ENCODE measurements around the gene TTC12. TPM values are rescaled to one million over a fixed set of nuclear protein-coding genes. Genes with fewer than 3 reads are reported as not detected.

Gene TTC12
- total and polyA plus RNA-seq, 7 donors: 2.5 to 7.7 (median 3.9) TPM

DNA sequence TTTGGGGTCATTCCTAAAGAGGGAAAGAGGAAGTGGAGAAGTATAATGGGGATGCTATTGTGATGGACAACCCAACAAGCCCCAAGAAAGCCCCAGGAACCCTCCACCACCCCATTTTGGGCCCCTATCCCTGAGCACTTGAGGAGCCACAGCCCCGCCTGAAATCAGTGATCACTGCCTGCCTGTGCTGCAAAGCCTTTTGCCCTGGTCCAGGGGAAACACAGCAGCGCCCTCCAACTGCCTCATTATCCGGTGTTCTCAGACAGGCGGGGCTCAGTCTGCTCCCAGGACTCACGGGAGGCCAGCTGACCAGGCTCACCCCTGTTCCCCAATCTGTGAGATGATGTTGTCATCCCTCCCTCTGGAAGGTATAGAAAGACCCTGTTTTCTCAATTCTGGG, 44.7 kb upstream of the TTC12 start:
- Histone ChIP-seq H3K9me3 (no peaks in the 10 kb centered on the region), H3K4me1 (no peaks in the 10 kb centered on the region), H3K27me3 (ENCODE audit: insufficient read depth in 3 of 3, low read length in 2 of 3) (no peaks in the 10 kb centered on the region), H3K4me3 (no peak overlapping the region), H3K27ac (no peak overlapping the region), H3K36me3 (ENCODE audit: insufficient read depth in 1 of 2, low read depth in 1 of 2) (no peaks in the 10 kb centered on the region)
- no peak for ATAC-seq
- TF ChIP-seq, protein P1, sequence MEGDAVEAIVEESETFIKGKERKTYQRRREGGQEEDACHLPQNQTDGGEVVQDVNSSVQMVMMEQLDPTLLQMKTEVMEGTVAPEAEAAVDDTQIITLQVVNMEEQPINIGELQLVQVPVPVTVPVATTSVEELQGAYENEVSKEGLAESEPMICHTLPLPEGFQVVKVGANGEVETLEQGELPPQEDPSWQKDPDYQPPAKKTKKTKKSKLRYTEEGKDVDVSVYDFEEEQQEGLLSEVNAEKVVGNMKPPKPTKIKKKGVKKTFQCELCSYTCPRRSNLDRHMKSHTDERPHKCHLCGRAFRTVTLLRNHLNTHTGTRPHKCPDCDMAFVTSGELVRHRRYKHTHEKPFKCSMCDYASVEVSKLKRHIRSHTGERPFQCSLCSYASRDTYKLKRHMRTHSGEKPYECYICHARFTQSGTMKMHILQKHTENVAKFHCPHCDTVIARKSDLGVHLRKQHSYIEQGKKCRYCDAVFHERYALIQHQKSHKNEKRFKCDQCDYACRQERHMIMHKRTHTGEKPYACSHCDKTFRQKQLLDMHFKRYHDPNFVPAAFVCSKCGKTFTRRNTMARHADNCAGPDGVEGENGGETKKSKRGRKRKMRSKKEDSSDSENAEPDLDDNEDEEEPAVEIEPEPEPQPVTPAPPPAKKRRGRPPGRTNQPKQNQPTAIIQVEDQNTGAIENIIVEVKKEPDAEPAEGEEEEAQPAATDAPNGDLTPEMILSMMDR (IDR thresholded peaks at IDR 0.05): no peak
- no peak for DNase-seq
- WGBS, 3 donors: 89 to 98% (median 95%) methylated on average over 5 of the region's 5 CpGs
- intact Hi-C loops (cut with DNase I): no loop called here

DNA sequence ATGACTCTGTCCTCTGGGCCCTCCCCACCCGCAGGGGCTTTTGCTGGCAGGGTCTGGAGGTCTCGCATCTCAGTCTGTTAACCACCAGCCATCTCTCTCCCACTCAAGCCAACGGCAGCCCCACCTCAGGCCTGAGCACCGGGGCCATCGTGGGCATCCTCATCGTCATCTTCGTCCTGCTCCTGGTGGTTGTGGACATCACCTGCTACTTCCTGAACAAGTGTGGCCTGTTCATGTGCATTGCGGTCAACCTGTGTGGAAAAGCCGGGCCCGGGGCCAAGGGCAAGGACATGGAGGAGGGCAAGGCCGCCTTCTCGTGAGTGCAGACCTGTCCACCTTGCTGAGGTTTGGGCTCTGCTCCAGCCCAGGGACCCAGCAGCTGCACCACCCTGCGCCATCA, 44.3 kb upstream of the TTC12 start:
- Histone ChIP-seq H3K27me3 (ENCODE audit: insufficient read depth in 3 of 3, low read length in 2 of 3) (no peaks in the 10 kb centered on the region), H3K4me3 (no peak overlapping the region), H3K27ac (no peak overlapping the region), H3K9me3 (no peaks in the 10 kb centered on the region), H3K4me1 (no peaks in the 10 kb centered on the region), H3K36me3 (ENCODE audit: insufficient read depth in 1 of 2, low read depth in 1 of 2) (no peaks in the 10 kb centered on the region)
- DNase-seq (no peak), ATAC-seq (no peak)
- TF ChIP-seq, protein P1 (IDR thresholded peaks at IDR 0.05): no peak
- WGBS, 3 donors: 96 to 97% (median 96%) methylated on average over 12 to 13 of the region's 13 CpGs
- intact Hi-C loops (cut with DNase I): no loop called here

DNA sequence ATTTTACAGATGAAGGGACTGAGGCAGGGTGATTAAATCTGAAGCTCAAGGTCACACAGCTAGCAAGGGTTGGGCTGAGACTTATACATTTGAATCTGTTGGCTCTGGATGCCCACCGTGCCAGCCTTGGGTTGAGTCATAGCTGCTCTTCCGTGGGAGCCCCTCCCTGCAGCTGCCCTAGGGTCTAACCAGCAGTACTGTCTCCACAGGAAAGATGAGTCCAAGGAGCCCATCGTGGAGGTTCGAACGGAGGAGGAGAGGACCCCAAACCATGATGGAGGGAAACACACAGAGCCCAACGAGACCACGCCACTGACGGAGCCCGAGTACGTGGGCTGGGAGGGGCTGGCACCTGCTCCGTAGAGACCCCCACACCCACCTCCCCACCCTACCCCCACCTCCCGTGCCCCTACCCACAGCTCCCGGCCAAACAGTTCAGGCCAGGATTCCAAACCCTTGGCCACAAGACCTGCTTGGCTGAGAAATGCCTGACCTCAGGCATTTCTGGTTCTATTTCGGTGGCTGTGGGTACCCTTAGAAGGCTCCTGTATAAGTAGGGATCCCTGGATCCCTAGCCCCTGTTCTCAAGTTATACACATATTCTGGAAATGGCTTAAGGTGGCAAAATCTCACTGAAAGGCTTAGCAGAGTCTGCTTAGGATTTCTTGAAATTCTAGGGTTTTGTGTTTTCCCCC, 42.7 kb upstream of the TTC12 start:
- TF ChIP-seq, protein P1 (IDR thresholded peaks at IDR 0.05): no peak
- no peak for ATAC-seq

DNA sequence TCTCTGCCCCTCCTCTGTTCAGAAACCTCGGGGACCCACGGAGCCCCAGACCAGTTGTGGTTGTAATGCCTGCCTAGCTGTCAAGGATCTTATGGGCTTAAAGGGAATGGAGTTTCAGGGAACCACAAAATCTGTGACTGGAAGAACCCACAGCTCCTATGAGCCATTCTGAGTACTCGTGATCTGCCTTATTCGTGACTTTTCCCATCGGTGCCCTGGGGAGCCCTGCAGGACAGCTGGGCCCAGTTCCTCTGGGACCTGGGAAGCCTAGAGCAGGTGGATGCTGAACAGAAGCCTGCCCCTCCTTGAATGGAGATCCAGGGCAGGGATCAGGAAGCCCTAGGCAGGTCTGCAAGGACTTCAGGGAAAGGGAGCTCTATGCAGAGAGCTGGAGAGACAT, 42.1 kb upstream of the TTC12 start:
- no peak overlapping the region for H3K27ac ChIP-seq
- H3K4me3 ChIP-seq: no peak overlapping the region
- H3K36me3 ChIP-seq (ENCODE audit: insufficient read depth in 1 of 2, low read depth in 1 of 2): no peaks in the 10 kb centered on the region
- DNase-seq (no peak), ATAC-seq (no peak)
- intact Hi-C loops (cut with DNase I): no loop called here
- 59 to 62% (median 60%) methylated on average over 5 of the region's 5 CpGs for WGBS, 3 donors
- no peaks in the 10 kb centered on the region for H3K9me3 ChIP-seq
- no peaks in the 10 kb centered on the region for H3K4me1 ChIP-seq
- no peaks in the 10 kb centered on the region for H3K27me3 ChIP-seq (ENCODE audit: insufficient read depth in 3 of 3, low read length in 2 of 3)
- TF ChIP-seq, protein P1 (IDR thresholded peaks at IDR 0.05): no peak

More for the DNA sequence above, 42.7 kb upstream of the TTC12 start:
- H3K36me3 ChIP-seq (ENCODE audit: insufficient read depth in 1 of 2, low read depth in 1 of 2): no peaks in the 10 kb centered on the region
- no peak overlapping the region for H3K27ac ChIP-seq
- no peak for DNase-seq
- no peaks in the 10 kb centered on the region for H3K27me3 ChIP-seq (ENCODE audit: insufficient read depth in 3 of 3, low read length in 2 of 3)
- H3K4me3 ChIP-seq: no peak overlapping the region
- no peaks in the 10 kb centered on the region for H3K9me3 ChIP-seq
- intact Hi-C loops (cut with DNase I): no loop called here
- 76 to 81% (median 77%) methylated on average over 14 of the region's 14 CpGs for WGBS, 3 donors
- no peaks in the 10 kb centered on the region for H3K4me1 ChIP-seq
